H9 (cell line): ENCODE measurements around the gene TSTD1. TPM values are rescaled to one million over a fixed set of nuclear protein-coding genes. Genes with fewer than 3 reads are reported as not detected.

Source experiments
- DNase-seq: peaks from one replicate; pipeline ENCODE4 v3.0.0-alpha.2; 2017
- H2AFZ ChIP-seq: one replicate; pipeline ENCODE4 v1.6.1; 2013; ENCODE audit warnings: mild to moderate bottlenecking, low read length, control low read depth, moderate library complexity
- H2AK5ac ChIP-seq: 2 replicates; pipeline ENCODE4 v1.6.1; 2013; ENCODE audit warnings: low read length, control low read depth, mixed read lengths; ENCODE audit not compliant: insufficient read length
- H2BK120ac ChIP-seq: one replicate; pipeline ENCODE4 v1.6.1; 2013; ENCODE audit warnings: low read depth, mild to moderate bottlenecking, low read length, control low read depth, inconsistent platforms; ENCODE audit not compliant: poor library complexity, severe bottlenecking
- H2BK12ac ChIP-seq: 2 replicates; pipeline ENCODE4 v1.6.1; 2013; ENCODE audit warnings: low read length, control low read depth, mixed read lengths, low read depth; ENCODE audit not compliant: insufficient read length
- H2BK15ac ChIP-seq: 2 replicates; pipeline ENCODE4 v1.6.1; 2013; ENCODE audit warnings: low read depth, low read length, control low read depth
- H2BK20ac ChIP-seq: one replicate; pipeline ENCODE4 v1.6.1; 2013; ENCODE audit warnings: low read depth, mild to moderate bottlenecking, low read length, control low read depth, inconsistent platforms; ENCODE audit not compliant: poor library complexity, severe bottlenecking
- H2BK5ac ChIP-seq: 2 replicates; pipeline ENCODE4 v1.6.1; 2013; ENCODE audit warnings: low read length, control low read depth, mixed read lengths; ENCODE audit not compliant: insufficient read length
- H3K14ac ChIP-seq: 2 replicates; pipeline ENCODE4 v1.6.1; 2013; ENCODE audit warnings: low read length, control low read depth; ENCODE audit not compliant: insufficient read depth
- H3K18ac ChIP-seq: 2 replicates; pipeline ENCODE4 v1.6.1; 2013; ENCODE audit warnings: low read depth, mild to moderate bottlenecking, mixed read lengths, low read length, control low read depth; ENCODE audit not compliant: insufficient read length
- H3K23ac ChIP-seq: 2 replicates; pipeline ENCODE4 v1.6.1; 2013; ENCODE audit warnings: low read length, control low read depth, mixed read lengths, low read depth; ENCODE audit not compliant: insufficient read length
- H3K23me2 ChIP-seq: 2 replicates; pipeline ENCODE4 v1.6.1; 2013; ENCODE audit warnings: low read depth, mild to moderate bottlenecking, mixed read lengths, low read length, control low read depth; ENCODE audit not compliant: insufficient read length, poor library complexity, severe bottlenecking
- H3K27ac ChIP-seq: 2 replicates; pipeline ENCODE4 v1.5.1; 2013; ENCODE audit warnings: low read length, control low read depth, mixed read lengths, low read depth; ENCODE audit not compliant: insufficient read length
- H3K27me3 ChIP-seq: 2 replicates; pipeline ENCODE4 v1.6.1; 2013; ENCODE audit warnings: low read length, control low read depth, inconsistent platforms; ENCODE audit not compliant: insufficient read depth
- H3K4ac ChIP-seq: 2 replicates; pipeline ENCODE4 v1.6.1; 2013; ENCODE audit warnings: low read depth, mild to moderate bottlenecking, control low read depth, inconsistent platforms, low read length, moderate library complexity
- H3K4me1 ChIP-seq: 2 replicates; pipeline ENCODE4 v1.6.1; 2013; ENCODE audit warnings: low read length, control low read depth, inconsistent platforms; ENCODE audit not compliant: insufficient read depth
- H3K4me2 ChIP-seq: 2 replicates; pipeline ENCODE4 v1.6.1; 2013; ENCODE audit warnings: low read length, control low read depth, mixed read lengths; ENCODE audit not compliant: insufficient read length, insufficient read depth
- H3K56ac ChIP-seq: 2 replicates; pipeline ENCODE4 v1.6.1; 2013; ENCODE audit warnings: low read depth, mild to moderate bottlenecking, mixed read lengths, low read length, control low read depth; ENCODE audit not compliant: insufficient read length
- H3K79me1 ChIP-seq: 2 replicates; pipeline ENCODE4 v1.6.1; 2013; ENCODE audit warnings: low read depth, mild to moderate bottlenecking, moderate library complexity, low read length, control low read depth, inconsistent platforms; ENCODE audit not compliant: insufficient read depth, poor library complexity, severe bottlenecking
- H3K79me2 ChIP-seq: 2 replicates; pipeline ENCODE4 v1.6.1; 2013; ENCODE audit warnings: low read length, control low read depth, inconsistent platforms; ENCODE audit not compliant: insufficient read depth
- H3K9ac ChIP-seq: 2 replicates; pipeline ENCODE4 v1.6.1; 2013; ENCODE audit warnings: low read length, control low read depth, mixed read lengths; ENCODE audit not compliant: insufficient read length; ENCODE audit errors: extremely low read depth
- H3K9me3 ChIP-seq: one replicate; pipeline ENCODE4 v1.6.1; 2013; ENCODE audit warnings: low read depth, low read length, inconsistent platforms; ENCODE audit not compliant: control insufficient read depth
- H3T11ph ChIP-seq: one replicate; pipeline ENCODE4 v1.6.1; 2013; ENCODE audit warnings: mild to moderate bottlenecking, low read length, control low read depth, inconsistent platforms
- H4K20me1 ChIP-seq: one replicate; pipeline ENCODE4 v1.6.1; 2013; ENCODE audit not compliant: control insufficient read depth, insufficient read length, insufficient read depth
- H4K5ac ChIP-seq: 2 replicates; pipeline ENCODE4 v1.6.1; 2013; ENCODE audit warnings: low read depth, mild to moderate bottlenecking, mixed read lengths, low read length, control low read depth; ENCODE audit not compliant: insufficient read length
- H4K8ac ChIP-seq: replicated peaks from 2 replicates; pipeline ENCODE4 v1.6.1; 2013; ENCODE audit warnings: low read length, control low read depth, mixed read lengths, low read depth; ENCODE audit not compliant: insufficient read length
- H4K91ac ChIP-seq: 2 replicates; pipeline ENCODE4 v1.6.1; 2013; ENCODE audit warnings: low read depth, mild to moderate bottlenecking, moderate library complexity, mixed read lengths, low read length, control low read depth; ENCODE audit not compliant: insufficient read length
- H3K27ac Mint-ChIP-seq, 3 experiments: 2 replicates in 2 of 3; 3 replicates in 1 of 3; pipeline ENCODE4 v1.8.0; 2020 to 2021; ENCODE audit warnings: mixed read lengths in 3 of 3, mild to moderate bottlenecking in 1 of 3, moderate library complexity in 1 of 3
- H3K27me3 Mint-ChIP-seq: 2 replicates; pipeline ENCODE4 v1.8.0; 2021; ENCODE audit warnings: low read depth, mild to moderate bottlenecking, moderate library complexity, mixed read lengths
- H3K36me3 Mint-ChIP-seq, 3 experiments: 2 replicates in 2 of 3; 3 replicates in 1 of 3; pipeline ENCODE4 v1.8.0; 2020 to 2021; ENCODE audit warnings: low read depth in 3 of 3, mixed read lengths in 3 of 3; ENCODE audit not compliant: insufficient read depth in 1 of 3
- H3K4me1 Mint-ChIP-seq, 2 experiments: 2 replicates each; pipeline ENCODE4 v1.8.0; 2020; ENCODE audit warnings: mixed read lengths in 2 of 2
- H3K4me3 Mint-ChIP-seq, 2 experiments: 2 replicates in 1 of 2; 3 replicates in 1 of 2; pipeline ENCODE4 v1.8.0; 2020 to 2021; ENCODE audit warnings: mild to moderate bottlenecking in 2 of 2, mixed read lengths in 2 of 2, moderate library complexity in 1 of 2
- H3K9me3 Mint-ChIP-seq, 2 experiments: 2 replicates in 1 of 2; 3 replicates in 1 of 2; pipeline ENCODE4 v1.8.0; 2020; ENCODE audit warnings: mild to moderate bottlenecking in 2 of 2, mixed read lengths in 2 of 2, moderate library complexity in 1 of 2
- WGBS: extraction: QIAGEN DNeasy Blood & Tissue Kit; methylation state at CpG from one replicate; pipeline ENCODE4 v1.1.7; 2013; ENCODE audit warnings: missing lambda C conversion rate, low lambda C conversion rate, mixed read lengths; ENCODE audit not compliant: insufficient read length; ENCODE audit errors: extremely low coverage; 5-methylcytosine and 5-hydroxymethylcytosine counted together
- total RNA-seq: library from RNA; stranded (reverse); gene quantifications from 2 replicates; pipeline ENCODE4 v1.2.1, GENCODE V29; 2021
- TF ChIP-seq, protein P1 (sequence below): fragments of 200-600 bp; sonication (generic); conservative IDR thresholded peaks from 3 replicates; pipeline ENCODE4 v1.8.0; 2021; ENCODE audit warnings: antibody characterized with exemption, mild to moderate bottlenecking

Gene TSTD1
- total RNA-seq, 1 experiment from 2014 or later: 73.7 TPM

- Histone ChIP-seq H3K56ac (no peak overlapping the region), H3K23me2 (no peaks in the 10 kb centered on the region), H2BK5ac (no peak overlapping the region), H3K9me3 (no peaks in the 10 kb centered on the region), H3K4me2 (no peak overlapping the region), H2BK120ac (no peak overlapping the region), H3T11ph (no peak overlapping the region), H3K27ac (no peak overlapping the region), H4K91ac (no peak overlapping the region), H4K20me1 (no peaks in the 10 kb centered on the region), H3K79me2 (peaks cover 49% of the 10 kb centered on the region; the same call in 1 of the 2 replicates), H3K9ac (no peak overlapping the region), H2BK15ac (no peak overlapping the region), H2BK12ac (no peak overlapping the region), H3K4me1 (peaks cover 6% of the 10 kb centered on the region; the same call in 1 of the 2 replicates), H3K23ac (no peak overlapping the region), H4K8ac (no peak overlapping the region), H2AK5ac (no peak overlapping the region), H4K5ac (no peak overlapping the region), H3K79me1 (peaks cover 17% of the 10 kb centered on the region), H3K4ac (no peak overlapping the region), H3K18ac (no peak overlapping the region), H3K14ac (no peak overlapping the region), H2AFZ (no peak overlapping the region), H2BK20ac (no peak overlapping the region), H3K27me3 (no peaks in the 10 kb centered on the region)
- no peak for DNase-seq
- Mint-ChIP-seq H3K27ac (peak overlapping the region in 2 of 3 experiments; percentile 11 to 41; a peak in 3 of 7 replicates), H3K4me1 (peaks cover 24 to 33% of the 10 kb centered on the region in 2 experiments), H3K4me3 (no peak overlapping the region), H3K9me3 (no peaks in the 10 kb centered on the region), H3K27me3 (no peaks in the 10 kb centered on the region), H3K36me3 (peaks cover 5 to 25% (median 21%) of the 10 kb centered on the region in 3 experiments; a peak in 6 of 7 replicates)
- WGBS: no CpG with 5 or more reads among the region's 4 CpGs
- TF ChIP-seq, protein P1, sequence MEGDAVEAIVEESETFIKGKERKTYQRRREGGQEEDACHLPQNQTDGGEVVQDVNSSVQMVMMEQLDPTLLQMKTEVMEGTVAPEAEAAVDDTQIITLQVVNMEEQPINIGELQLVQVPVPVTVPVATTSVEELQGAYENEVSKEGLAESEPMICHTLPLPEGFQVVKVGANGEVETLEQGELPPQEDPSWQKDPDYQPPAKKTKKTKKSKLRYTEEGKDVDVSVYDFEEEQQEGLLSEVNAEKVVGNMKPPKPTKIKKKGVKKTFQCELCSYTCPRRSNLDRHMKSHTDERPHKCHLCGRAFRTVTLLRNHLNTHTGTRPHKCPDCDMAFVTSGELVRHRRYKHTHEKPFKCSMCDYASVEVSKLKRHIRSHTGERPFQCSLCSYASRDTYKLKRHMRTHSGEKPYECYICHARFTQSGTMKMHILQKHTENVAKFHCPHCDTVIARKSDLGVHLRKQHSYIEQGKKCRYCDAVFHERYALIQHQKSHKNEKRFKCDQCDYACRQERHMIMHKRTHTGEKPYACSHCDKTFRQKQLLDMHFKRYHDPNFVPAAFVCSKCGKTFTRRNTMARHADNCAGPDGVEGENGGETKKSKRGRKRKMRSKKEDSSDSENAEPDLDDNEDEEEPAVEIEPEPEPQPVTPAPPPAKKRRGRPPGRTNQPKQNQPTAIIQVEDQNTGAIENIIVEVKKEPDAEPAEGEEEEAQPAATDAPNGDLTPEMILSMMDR: no peak
Observed at GRCh38 chr1:161008869-161009510, 29.8 kb downstream of the TSTD1 start.
